ENCODE data around the gene LIPA.

The LIPA gene

DNA sequence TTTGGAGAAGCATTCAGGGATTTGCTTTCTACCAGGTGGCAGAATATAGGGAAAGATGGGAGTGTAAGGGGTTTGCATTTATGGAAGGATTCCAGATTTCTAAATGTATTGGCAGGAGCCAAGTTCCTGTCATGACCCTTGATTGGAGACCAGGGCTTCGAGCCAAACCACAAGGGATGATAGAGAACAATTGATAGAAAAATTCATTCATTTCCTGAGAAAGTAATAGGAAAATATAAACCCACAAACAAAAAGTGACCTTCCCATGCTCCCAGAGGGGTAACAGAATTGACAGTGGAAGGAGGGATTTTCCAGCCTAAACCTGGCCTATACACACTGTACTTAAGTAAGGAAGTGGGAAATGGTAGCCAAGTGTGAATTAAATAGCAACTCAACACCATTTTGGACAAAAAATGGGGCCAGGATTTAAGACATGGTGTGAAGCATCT is 27.9 kb upstream of the LIPA start:
- no peak overlapping the region for H3K4me3 Mint-ChIP-seq
- H3K4me1 Mint-ChIP-seq (ENCODE audit: low read depth): no peaks in the 10 kb centered on the region
- peaks cover 51% of the 10 kb centered on the region for H3K27me3 Mint-ChIP-seq (ENCODE audit: low read depth)
- H3K9me3 Mint-ChIP-seq: no peaks in the 10 kb centered on the region
- H3K36me3 Mint-ChIP-seq (ENCODE audit: low read depth): no peaks in the 10 kb centered on the region
- H3K27ac Mint-ChIP-seq: no peak overlapping the region

DNA sequence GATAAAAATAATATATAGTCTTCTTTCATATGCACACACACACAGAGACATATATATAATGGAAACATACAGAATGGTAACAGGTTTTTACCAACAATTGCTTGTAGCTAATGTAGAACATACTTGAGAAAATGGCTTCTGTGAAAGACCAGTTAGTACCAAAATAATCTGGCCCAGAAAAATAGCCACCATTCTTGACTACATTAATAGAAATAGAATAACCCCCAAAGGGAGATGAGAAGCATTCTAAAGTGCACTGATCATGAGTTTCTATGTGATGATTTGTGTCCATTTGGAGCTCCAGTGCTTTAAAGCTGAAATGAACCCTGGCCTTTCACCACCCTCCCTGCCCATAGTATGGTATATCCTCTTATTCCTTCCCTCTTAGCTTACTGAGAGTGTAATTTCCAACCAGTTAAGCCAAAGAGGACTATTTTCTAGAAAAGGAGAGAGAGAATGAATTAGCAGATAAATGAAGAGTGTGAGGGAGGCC is 27.4 kb upstream of the LIPA start:
- H3K36me3 Mint-ChIP-seq (ENCODE audit: low read depth): no peaks in the 10 kb centered on the region
- H3K27me3 Mint-ChIP-seq (ENCODE audit: low read depth): peaks cover 51% of the 10 kb centered on the region
- no peaks in the 10 kb centered on the region for H3K9me3 Mint-ChIP-seq
- H3K27ac Mint-ChIP-seq: no peak overlapping the region
- H3K4me3 Mint-ChIP-seq: no peak overlapping the region
- no peaks in the 10 kb centered on the region for H3K4me1 Mint-ChIP-seq (ENCODE audit: low read depth)

DNA sequence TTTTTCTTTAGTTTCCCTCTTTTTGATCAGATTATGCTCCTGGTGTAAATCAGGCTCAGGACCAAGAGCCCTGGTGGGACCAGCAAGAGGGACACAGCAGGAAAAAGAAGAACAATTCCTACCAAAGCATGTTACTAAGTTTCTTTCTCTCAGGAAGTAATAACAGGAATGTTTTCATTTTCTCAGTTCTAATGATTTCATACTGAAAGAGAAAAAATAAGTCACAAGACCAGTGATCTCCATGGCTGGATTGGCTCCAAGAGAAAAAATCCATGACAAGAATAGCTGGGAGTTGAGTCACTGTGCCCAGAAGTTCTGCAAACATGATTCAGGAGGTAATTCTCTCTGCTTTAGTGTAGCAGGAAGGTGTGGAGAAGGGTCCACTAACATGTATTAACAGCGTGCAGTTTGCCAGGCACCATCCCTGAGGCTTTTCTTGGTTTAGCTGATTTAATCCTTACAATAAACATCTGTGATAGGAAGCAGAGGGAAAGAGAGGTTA is 26.5 kb upstream of the LIPA start:
- Mint-ChIP-seq H3K4me3 (no peak overlapping the region), H3K36me3 (ENCODE audit: low read depth) (no peaks in the 10 kb centered on the region), H3K27me3 (ENCODE audit: low read depth) (peaks cover 50% of the 10 kb centered on the region), H3K9me3 (no peaks in the 10 kb centered on the region), H3K27ac (no peak overlapping the region), H3K4me1 (ENCODE audit: low read depth) (no peaks in the 10 kb centered on the region)

DNA sequence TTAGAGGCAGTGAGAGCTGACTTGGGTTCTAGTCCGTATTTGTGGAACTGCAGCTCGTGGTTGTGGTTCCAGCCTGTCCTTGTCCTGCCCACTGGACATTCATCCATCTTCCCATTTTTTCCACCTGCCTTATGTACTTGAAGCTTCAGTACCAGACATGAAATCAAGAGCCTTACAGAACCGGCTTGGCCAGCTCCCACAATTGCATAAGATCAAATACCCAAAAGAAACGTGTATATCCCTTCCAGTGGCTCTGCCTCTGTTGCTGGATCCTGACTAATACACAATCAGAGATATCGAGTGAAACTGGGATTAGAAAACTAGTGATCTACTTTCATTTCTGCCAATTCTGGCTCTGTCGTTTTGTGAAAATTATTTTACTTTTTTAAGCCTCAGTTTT is 23.8 kb upstream of the LIPA start:
- Mint-ChIP-seq H3K4me1 (ENCODE audit: low read depth) (no peaks in the 10 kb centered on the region), H3K4me3 (no peak overlapping the region), H3K27me3 (ENCODE audit: low read depth) (peaks cover 55% of the 10 kb centered on the region), H3K27ac (no peak overlapping the region), H3K36me3 (ENCODE audit: low read depth) (no peaks in the 10 kb centered on the region), H3K9me3 (no peaks in the 10 kb centered on the region)

DNA sequence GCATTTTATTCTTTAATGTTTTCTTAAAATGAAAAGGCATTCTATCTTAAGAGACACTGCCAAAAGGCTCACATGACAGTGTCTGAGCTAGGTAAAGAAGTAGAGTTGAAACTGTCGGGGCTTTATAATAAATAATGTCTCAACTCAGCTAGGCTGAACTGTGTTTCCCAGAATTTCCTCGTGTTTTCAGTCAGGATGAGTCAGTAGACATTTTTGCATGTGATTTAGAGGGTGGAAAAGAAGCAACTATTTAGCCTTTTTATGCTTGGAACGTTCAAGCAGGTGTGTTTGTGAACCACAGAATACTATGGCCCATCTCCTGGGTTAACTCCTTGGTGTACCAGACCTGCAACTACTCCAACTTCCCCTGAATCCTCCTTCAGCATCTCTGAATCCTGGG is 23.4 kb upstream of the LIPA start:
- Mint-ChIP-seq H3K4me1 (ENCODE audit: low read depth) (no peaks in the 10 kb centered on the region), H3K36me3 (ENCODE audit: low read depth) (no peaks in the 10 kb centered on the region), H3K9me3 (no peaks in the 10 kb centered on the region), H3K27ac (no peak overlapping the region), H3K27me3 (ENCODE audit: low read depth) (peaks cover 54% of the 10 kb centered on the region), H3K4me3 (no peak overlapping the region)

DNA sequence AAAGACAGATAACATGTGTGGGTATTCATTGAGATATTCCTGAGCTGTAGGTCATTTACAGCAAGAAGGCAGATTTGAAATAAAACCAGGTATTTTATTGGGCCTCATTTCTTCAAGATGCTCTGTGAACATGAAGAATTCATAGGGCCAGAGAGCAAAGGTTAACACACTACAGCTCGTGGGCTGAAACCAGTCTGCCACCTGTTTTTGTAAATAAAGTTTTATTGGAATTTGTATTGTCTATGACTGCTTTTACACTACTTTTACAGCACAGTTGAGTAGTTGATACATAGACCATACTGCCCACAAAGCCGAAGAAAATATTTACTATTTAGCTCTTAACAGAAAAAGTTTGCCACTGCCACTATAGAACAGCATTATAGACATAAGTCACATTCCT is 22.1 kb upstream of the LIPA start:
- Mint-ChIP-seq H3K36me3 (ENCODE audit: low read depth) (no peaks in the 10 kb centered on the region), H3K27ac (no peak overlapping the region), H3K4me3 (no peak overlapping the region), H3K27me3 (ENCODE audit: low read depth) (peaks cover 50% of the 10 kb centered on the region), H3K4me1 (ENCODE audit: low read depth) (no peaks in the 10 kb centered on the region), H3K9me3 (no peaks in the 10 kb centered on the region)

DNA sequence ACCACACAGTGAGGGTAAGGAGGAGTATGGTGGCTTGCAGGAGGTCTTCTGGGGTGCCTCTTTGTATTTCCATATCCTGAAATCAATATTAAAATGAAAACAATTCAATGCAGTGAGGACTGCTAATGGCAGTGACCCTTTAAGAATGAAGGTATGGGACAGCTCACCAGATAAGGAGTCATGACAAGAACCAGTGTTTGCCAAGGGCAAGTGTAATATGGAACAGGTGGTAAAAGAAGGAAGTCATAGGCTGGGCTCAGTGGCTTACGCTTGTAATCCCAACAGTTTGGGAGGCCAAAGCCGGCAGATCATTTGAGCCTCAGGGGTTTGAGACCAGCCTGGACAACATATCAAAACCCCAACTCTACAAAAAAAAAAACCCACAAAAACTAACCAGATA is 20.0 kb upstream of the LIPA start:
- Mint-ChIP-seq H3K4me3 (no peak overlapping the region), H3K36me3 (ENCODE audit: low read depth) (no peaks in the 10 kb centered on the region), H3K27me3 (ENCODE audit: low read depth) (peaks cover 41% of the 10 kb centered on the region), H3K27ac (no peak overlapping the region), H3K9me3 (no peaks in the 10 kb centered on the region), H3K4me1 (ENCODE audit: low read depth) (no peaks in the 10 kb centered on the region)

DNA sequence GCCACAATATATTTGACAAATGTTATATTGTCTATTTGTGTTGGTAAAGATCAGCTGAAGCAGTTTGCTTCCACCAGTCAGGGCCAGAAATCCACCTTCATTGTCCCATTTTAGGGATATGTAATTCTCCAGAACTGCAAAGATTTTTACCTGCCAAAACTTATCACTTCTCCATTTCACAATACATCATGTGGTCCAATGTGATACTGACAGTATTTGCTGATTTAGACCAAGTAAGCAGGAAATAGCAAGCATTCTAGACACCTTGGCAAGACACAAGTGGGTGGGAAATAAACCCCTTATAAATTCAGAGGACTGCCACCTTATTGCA is 18.5 kb upstream of the LIPA start:
- H3K9me3 Mint-ChIP-seq: no peaks in the 10 kb centered on the region
- no peaks in the 10 kb centered on the region for H3K4me1 Mint-ChIP-seq (ENCODE audit: low read depth)
- no peak overlapping the region for H3K27ac Mint-ChIP-seq
- H3K27me3 Mint-ChIP-seq (ENCODE audit: low read depth): peaks cover 31% of the 10 kb centered on the region
- no peak overlapping the region for H3K4me3 Mint-ChIP-seq
- no peaks in the 10 kb centered on the region for H3K36me3 Mint-ChIP-seq (ENCODE audit: low read depth)

DNA sequence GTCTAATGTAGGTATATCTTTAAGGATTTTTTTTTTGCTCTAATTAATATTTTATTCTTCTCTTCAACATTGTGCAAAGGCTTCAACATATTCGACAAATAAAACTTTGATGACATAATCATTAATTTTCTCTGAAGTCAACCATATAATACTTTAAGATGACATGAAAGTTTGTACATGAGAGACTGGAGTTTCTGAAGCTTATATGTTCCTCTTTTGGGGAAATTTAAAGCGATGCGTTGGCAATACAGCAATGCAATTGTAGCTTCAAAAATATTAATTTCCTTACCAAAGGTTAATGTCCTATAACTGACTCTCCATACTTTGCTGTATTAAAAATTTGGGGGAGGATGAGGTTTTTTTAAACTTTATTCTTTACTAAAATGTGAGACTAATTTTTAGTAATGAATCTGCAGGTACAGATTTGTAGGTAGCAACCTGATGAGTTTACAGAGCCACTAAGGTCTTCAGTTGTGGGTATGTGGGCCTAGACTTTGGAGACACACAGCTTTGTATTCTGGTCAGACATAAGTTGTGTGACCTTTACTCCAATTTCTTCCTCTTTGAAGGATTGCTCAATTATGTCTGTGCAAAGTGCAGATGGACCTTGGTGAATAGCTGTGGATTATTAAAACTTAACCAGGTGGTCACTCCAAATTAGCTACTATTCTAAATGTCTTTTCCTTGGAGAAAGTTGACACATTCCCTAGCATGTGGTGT is 18.0 kb upstream of the LIPA start:
- H3K36me3 Mint-ChIP-seq (ENCODE audit: low read depth): no peaks in the 10 kb centered on the region
- no peak overlapping the region for H3K27ac Mint-ChIP-seq
- no peak overlapping the region for H3K4me3 Mint-ChIP-seq
- H3K27me3 Mint-ChIP-seq (ENCODE audit: low read depth): peaks cover 26% of the 10 kb centered on the region
- H3K4me1 Mint-ChIP-seq (ENCODE audit: low read depth): no peaks in the 10 kb centered on the region
- no peaks in the 10 kb centered on the region for H3K9me3 Mint-ChIP-seq

DNA sequence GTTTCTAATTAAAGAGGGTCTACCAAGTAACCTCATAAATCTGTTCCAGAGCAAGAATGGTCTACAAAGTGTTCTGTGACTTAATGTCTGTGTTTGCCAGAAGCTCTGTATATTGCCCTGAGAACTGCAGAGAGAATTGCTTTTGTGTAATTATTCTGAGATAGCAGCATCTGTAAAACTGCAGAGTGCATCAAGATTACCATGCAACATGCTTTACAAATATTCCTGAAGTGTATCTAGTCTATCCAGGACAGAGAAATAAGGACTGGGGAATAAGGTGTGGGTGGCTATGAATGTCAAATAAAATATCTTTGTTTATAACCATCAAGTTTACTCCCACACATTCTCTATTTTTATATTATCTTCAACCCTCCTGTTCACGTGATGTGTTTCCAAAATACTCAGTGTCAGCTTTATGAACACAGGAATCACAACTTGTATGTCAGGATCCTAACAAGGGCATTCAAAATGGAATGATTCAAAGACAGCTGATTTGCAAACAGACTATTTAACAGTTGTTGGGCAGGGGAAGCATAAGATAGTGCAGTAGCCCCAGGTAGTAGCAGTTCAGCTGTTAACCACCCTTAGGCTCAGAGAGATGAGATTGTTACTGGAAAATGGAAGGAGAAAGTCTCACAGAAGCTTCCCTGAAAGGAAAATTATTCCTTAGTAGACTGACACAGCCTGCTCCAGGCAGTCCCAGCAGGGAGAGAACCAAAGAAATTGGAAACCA is 15.3 kb upstream of the LIPA start:
- Mint-ChIP-seq H3K9me3 (no peaks in the 10 kb centered on the region), H3K4me1 (ENCODE audit: low read depth) (no peaks in the 10 kb centered on the region), H3K27ac (no peak overlapping the region), H3K4me3 (no peak overlapping the region), H3K27me3 (ENCODE audit: low read depth) (peaks cover 17% of the 10 kb centered on the region), H3K36me3 (ENCODE audit: low read depth) (no peaks in the 10 kb centered on the region)

DNA sequence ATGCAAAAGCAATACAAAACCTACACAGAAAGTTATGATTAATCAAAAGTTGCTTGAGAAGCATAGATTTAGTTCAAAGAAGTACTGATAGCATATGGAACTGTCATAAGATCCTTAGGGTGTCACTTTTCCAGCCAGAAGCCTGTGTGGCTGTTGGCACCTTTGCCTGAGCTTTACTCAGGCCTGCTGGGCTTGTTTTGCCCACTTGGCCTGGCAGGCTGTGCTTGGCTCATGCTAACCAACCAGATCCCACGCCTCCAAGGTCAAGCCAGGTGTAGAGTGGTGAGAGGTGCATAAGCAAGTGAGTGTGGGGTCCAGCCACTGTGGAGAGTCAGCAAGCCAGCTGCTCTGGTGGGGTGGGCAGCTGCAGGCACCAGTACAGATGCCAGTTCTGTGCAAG is 12.0 kb upstream of the LIPA start:
- Mint-ChIP-seq H3K9me3 (no peaks in the 10 kb centered on the region), H3K4me3 (no peak overlapping the region), H3K27me3 (ENCODE audit: low read depth) (peaks cover 28% of the 10 kb centered on the region), H3K27ac (no peak overlapping the region), H3K4me1 (ENCODE audit: low read depth) (peaks cover 3% of the 10 kb centered on the region), H3K36me3 (ENCODE audit: low read depth) (no peaks in the 10 kb centered on the region)

DNA sequence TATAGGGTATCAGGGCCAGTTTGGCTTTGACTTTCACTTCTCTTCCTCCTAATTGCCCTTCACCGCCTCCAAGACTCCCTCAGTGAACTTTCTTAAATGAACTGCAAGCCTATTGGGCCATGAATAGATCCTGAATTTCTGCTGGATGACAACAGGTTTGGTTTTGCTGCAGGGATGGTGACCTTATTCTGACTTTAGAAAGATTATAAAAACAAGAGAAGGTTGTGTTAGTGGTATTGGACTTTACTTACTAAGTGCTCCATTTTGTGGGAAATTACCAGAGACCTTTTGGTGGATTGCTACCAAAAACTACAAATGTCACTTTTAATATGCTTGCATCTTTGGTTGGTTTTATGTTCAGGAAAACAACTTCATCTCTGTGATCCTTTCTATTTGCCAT is 11.5 kb upstream of the LIPA start:
- Mint-ChIP-seq H3K36me3 (ENCODE audit: low read depth) (no peaks in the 10 kb centered on the region), H3K27ac (no peak overlapping the region), H3K4me3 (no peak overlapping the region), H3K27me3 (ENCODE audit: low read depth) (peaks cover 30% of the 10 kb centered on the region), H3K9me3 (no peaks in the 10 kb centered on the region), H3K4me1 (ENCODE audit: low read depth) (peaks cover 3% of the 10 kb centered on the region)

DNA sequence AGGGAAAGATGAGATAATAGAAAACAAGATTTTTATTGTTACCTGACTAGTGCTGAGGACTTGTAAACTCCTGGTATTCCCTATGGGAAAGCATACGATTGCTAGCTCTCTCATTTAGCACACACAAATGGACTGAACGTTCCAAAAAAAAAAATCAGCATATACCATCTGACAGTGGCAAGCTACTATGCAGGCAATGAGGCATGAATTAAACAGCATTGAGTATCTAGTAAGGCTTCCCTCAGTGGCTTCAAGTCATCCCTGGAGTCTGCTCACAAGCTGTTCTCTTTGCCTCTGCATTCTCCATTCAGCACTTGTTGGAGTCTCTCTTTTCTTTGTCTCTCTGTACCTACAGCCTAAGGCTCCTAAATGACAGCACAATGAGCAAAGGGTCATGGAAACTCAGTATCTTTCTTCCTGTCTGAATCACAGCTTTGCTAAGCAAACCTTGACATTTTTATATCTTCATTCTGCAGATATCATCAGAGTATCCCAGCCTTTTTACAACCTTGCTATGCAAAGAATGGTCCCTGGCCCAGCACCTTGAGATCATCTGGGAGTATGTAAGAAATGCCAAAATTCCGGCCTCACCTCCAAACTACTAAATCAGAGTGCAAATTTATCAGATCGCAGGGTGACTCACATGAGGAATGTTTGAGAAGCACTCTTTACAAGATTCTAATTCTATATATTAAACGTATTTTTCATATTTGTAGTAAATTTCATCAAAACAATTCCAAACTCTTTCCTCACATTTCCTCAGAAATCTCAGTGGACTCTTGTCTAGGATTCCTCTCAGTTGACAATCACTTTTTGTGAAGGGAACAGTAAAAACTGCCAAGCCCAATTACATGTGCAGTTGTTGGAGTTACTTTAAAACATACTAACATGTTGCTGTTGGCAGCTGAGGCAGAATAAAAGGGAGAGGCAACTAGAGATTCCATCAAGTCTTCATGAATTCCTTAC is 10.8 kb upstream of the LIPA start:
- Mint-ChIP-seq H3K27ac (no peak overlapping the region), H3K9me3 (no peaks in the 10 kb centered on the region), H3K27me3 (ENCODE audit: low read depth) (peaks cover 36% of the 10 kb centered on the region), H3K4me1 (ENCODE audit: low read depth) (peaks cover 3% of the 10 kb centered on the region), H3K36me3 (ENCODE audit: low read depth) (no peaks in the 10 kb centered on the region), H3K4me3 (no peak overlapping the region)

DNA sequence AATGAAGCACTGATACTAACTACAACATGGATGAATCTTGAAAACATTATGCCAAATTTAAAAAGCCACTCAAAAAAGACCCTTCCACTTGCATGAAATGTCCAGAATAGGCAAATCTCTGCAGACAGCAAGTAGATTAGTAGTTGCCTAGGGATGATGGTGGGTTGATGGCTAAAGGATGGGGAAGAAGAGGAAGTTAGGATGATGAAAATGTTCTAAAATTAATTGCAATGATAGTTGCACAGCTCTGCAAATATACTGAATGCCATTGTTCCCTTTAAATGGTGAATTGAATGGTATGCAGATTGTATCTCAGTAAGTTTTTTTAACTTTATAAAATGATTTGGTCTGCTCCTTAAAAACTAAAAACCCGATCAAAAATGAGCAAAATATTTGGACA is 7.3 kb upstream of the LIPA start:
- peaks cover 40% of the 10 kb centered on the region for H3K27me3 Mint-ChIP-seq (ENCODE audit: low read depth)
- H3K4me3 Mint-ChIP-seq: no peak overlapping the region
- peaks cover 11% of the 10 kb centered on the region for H3K9me3 Mint-ChIP-seq
- H3K27ac Mint-ChIP-seq: no peak overlapping the region
- peaks cover 4% of the 10 kb centered on the region for H3K36me3 Mint-ChIP-seq (ENCODE audit: low read depth)
- peaks cover 3% of the 10 kb centered on the region for H3K4me1 Mint-ChIP-seq (ENCODE audit: low read depth)

Measured in T-helper 1 cell treated with Interleukin-12 subunit alpha and Interleukin-12 subunit beta and Interleukin-4 antibody, amounts not matched to agents 30 μg/mL and 1 μg/mL, for 36 hours (primary cell).